ENCODE results near the gene LUZP2.

Gene LUZP2

DNA sequence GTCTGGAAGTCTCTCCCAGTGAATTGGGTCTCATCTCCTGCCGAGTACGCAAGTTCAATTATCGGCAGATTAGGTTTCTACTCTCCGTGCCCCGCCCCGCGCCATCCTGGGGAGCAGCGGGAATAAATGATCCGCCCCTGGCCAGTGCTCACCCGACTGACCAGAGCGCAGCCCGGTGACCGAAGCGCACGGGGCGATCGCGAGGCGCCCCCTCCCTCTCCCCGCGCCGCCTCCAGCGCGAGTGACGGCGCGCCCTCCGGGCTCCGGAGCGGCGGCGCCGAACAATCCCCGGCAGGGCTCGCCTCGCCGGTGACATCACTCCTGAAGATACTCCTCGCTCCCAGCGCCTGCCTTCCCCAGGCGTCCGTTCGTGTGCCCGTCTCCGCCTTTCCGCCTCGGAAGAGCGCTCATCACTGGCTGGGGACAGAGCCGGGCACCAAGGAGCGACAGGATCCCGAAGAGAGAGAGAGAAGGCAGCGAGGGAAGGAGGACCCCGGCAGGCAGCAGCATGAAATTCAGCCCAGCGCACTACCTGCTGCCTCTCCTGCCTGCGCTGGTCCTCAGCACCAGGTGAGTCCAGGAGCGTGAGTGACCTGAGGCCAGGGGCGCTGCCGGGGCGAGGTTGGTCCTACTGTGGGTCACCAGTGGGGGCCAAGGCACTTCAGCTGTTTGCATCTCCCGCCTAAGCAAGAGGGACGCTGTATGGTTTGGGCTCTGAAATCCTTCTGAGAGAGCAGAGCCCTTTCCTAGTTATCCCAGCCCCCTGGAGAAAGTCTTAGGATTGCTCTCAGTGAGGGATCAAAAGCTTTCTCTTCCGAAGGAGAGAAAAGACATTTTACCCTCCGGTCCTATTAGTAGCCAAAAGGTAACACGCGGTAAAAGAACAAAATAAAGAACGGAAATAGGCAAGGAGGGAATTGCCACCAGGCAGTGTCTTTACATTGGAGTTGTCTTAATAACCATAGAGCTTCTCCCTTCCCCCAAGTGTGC is at the start of gene LUZP2:
Gene LUZP2 (plus strand): TSS at position 318 of the 990 bp plus-strand sequence.
- no peak within 1 kb of the TSS for H3K9ac ChIP-seq (ENCODE audit: low read length)
- H3K4me3 ChIP-seq (ENCODE audit: low read length), result peak within 1 kb of the TSS; percentile 5
- peaks cover 34% of the 10 kb centered on the region for H3K27me3 ChIP-seq (ENCODE audit: control insufficient read depth, insufficient read depth, low read length)

DNA sequence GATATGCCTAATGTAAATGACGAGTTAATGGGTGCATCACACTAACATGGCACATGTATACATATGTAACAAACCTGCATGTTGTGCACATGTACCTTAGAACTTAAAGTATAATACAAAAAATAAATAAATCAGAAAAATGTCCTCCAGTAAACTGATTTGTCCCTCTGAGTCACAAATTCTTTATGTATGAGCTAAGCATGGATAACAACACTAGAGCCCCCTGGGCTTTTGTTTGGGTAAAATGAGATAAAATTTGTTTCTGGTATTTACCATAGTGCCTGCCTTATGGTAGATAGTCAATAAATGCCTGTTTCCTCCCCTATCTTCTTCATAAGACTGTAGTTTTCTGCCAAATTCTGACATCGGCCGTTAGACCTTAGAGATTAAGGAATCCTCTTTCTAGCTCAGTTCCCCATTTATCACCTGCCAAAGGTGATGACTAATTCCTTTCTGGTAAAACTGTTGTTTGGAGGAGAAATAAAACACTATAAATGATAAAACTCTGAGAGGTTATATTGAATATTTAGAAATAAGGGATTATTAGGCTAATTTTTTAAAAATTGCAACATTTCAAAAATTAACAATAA is 43.6 kb upstream of the LUZP2 start:
- H3K27me3 ChIP-seq (ENCODE audit: control insufficient read depth, insufficient read depth, low read length), result no peaks in the 10 kb centered on the region
- no peak overlapping the region for H3K4me3 ChIP-seq (ENCODE audit: low read length)
- no peak overlapping the region for H3K9ac ChIP-seq (ENCODE audit: low read length)
- no peaks in the 10 kb centered on the region for H3K9me3 ChIP-seq (ENCODE audit: control insufficient read depth, low read length)
- H3K36me3 ChIP-seq (ENCODE audit: control insufficient read depth, insufficient read depth, low read length), result no peaks in the 10 kb centered on the region
- H3K4me1 ChIP-seq (ENCODE audit: control insufficient read depth, insufficient read depth, low read length), result no peaks in the 10 kb centered on the region

More for the DNA sequence above, at the start of gene LUZP2:
- Histone ChIP-seq H3K4me1 (ENCODE audit: control insufficient read depth, insufficient read depth, low read length) (no peaks in the 10 kb centered on the region), H3K36me3 (ENCODE audit: control insufficient read depth, insufficient read depth, low read length) (no peaks in the 10 kb centered on the region), H3K9me3 (ENCODE audit: control insufficient read depth, low read length) (no peaks in the 10 kb centered on the region)

DNA sequence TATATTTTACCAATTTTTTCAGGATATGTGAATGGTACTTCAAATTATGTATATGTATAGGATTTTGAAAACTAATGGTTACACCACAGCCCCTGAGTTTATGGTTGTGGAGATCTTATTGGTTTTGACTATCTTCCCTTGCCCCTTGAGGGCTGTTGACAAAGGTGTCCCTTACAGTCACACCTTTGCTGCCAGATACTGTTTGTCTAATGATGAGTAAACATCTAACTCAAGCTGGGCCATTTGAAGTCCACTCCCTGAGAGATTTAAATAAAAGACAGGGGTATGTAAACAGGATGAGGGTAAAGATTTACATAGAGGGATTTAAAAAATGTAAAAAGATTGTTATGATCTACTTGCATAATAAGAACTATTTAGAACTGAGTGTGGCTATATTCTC is 38.9 kb upstream of the LUZP2 start:
- Histone ChIP-seq H3K4me1 (ENCODE audit: control insufficient read depth, insufficient read depth, low read length) (no peaks in the 10 kb centered on the region), H3K9me3 (ENCODE audit: control insufficient read depth, low read length) (no peaks in the 10 kb centered on the region), H3K4me3 (ENCODE audit: low read length) (no peak overlapping the region), H3K27me3 (ENCODE audit: control insufficient read depth, insufficient read depth, low read length) (no peaks in the 10 kb centered on the region), H3K36me3 (ENCODE audit: control insufficient read depth, insufficient read depth, low read length) (no peaks in the 10 kb centered on the region), H3K9ac (ENCODE audit: low read length) (no peak overlapping the region)

DNA sequence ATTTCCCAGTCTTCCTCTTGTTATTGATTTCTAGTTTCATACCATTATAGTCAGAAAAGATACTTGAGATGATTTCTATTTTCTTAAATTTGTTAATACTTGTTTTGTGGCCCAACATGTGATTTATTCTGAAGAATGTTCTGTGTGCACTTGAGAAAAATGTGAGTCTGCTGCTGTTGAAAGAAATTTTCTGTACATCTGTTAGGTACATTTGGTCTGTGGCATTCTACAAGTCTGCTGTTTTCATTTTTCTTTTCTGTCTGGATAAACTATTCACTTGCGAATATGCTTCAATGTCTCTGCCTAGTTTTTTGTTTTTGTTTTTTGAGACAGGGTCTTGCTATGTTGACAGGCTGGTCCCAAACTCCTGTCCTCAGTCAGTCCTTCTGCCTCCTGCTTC is 26.4 kb upstream of the LUZP2 start:
- Histone ChIP-seq H3K9me3 (ENCODE audit: control insufficient read depth, low read length) (no peaks in the 10 kb centered on the region), H3K9ac (ENCODE audit: low read length) (no peak overlapping the region), H3K36me3 (ENCODE audit: control insufficient read depth, insufficient read depth, low read length) (no peaks in the 10 kb centered on the region), H3K4me3 (ENCODE audit: low read length) (no peak overlapping the region), H3K4me1 (ENCODE audit: control insufficient read depth, insufficient read depth, low read length) (no peaks in the 10 kb centered on the region), H3K27me3 (ENCODE audit: control insufficient read depth, insufficient read depth, low read length) (no peaks in the 10 kb centered on the region)

DNA sequence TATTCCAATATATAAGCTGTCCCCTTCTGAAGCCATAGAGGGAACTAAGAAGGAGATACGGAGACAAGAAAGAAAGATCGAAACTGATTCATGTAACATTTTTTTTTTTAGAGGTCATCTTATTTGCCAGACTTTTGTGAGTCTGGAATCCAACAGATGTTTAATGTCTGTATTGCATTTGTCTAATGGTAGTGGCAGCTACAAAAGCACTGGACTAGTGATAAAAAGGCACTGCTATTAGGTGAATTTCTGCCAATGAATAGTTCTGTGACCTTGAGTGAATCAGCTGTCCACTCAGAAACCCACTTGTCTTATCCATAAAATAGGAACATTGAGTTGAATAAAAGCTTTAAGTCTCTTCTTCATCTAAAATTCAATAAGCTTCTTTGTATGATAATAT is 25.8 kb upstream of the LUZP2 start:
- Histone ChIP-seq H3K4me3 (ENCODE audit: low read length) (no peak overlapping the region), H3K9ac (ENCODE audit: low read length) (no peak overlapping the region), H3K36me3 (ENCODE audit: control insufficient read depth, insufficient read depth, low read length) (no peaks in the 10 kb centered on the region), H3K9me3 (ENCODE audit: control insufficient read depth, low read length) (no peaks in the 10 kb centered on the region), H3K27me3 (ENCODE audit: control insufficient read depth, insufficient read depth, low read length) (no peaks in the 10 kb centered on the region), H3K4me1 (ENCODE audit: control insufficient read depth, insufficient read depth, low read length) (no peaks in the 10 kb centered on the region)

DNA sequence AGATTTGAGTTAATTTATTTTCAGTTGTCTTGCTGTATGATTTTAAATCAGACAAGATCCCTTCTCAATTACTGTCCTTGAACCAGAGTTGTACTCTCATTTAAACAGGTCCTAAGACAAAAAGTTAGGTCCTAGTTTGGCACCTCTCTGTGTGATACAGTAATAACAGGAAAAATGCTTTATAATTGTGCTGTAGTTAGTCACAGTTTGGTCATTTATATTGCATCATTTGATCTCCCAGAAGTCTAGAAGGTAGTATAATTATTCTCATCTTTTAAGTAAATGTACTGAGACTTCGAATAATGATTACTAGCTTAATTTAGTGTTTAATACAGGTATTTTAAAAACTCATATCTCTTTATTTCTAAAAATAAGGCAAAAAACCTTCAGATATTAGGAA is 18.1 kb upstream of the LUZP2 start:
- H3K27me3 ChIP-seq (ENCODE audit: control insufficient read depth, insufficient read depth, low read length), result no peaks in the 10 kb centered on the region
- H3K4me3 ChIP-seq (ENCODE audit: low read length), result no peak overlapping the region
- H3K4me1 ChIP-seq (ENCODE audit: control insufficient read depth, insufficient read depth, low read length), result no peaks in the 10 kb centered on the region
- no peaks in the 10 kb centered on the region for H3K9me3 ChIP-seq (ENCODE audit: control insufficient read depth, low read length)
- H3K9ac ChIP-seq (ENCODE audit: low read length), result no peak overlapping the region
- H3K36me3 ChIP-seq (ENCODE audit: control insufficient read depth, insufficient read depth, low read length), result no peaks in the 10 kb centered on the region

DNA sequence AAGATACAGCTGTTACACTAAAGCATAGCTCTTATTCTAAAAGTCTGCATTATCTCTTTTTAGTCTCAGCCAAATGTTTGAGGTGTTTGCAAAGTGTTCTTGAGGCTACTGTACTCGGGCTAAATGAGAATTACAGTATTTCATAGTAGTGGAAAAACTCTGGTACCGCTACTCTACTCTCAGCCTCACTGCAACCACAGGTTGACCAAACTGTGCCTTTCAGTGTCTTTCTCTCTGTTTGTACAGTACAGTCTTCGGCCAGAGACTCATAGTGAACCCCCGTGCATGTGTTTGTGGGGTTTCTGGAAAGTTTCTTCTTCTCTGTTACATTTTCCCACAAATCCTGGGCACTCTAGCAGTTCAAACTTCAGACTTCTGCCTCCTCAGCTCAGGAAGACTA is 7.4 kb upstream of the LUZP2 start:
- no peak overlapping the region for H3K4me3 ChIP-seq (ENCODE audit: low read length)
- H3K4me1 ChIP-seq (ENCODE audit: control insufficient read depth, insufficient read depth, low read length), result no peaks in the 10 kb centered on the region
- H3K36me3 ChIP-seq (ENCODE audit: control insufficient read depth, insufficient read depth, low read length), result no peaks in the 10 kb centered on the region
- no peak overlapping the region for H3K9ac ChIP-seq (ENCODE audit: low read length)
- no peaks in the 10 kb centered on the region for H3K9me3 ChIP-seq (ENCODE audit: control insufficient read depth, low read length)
- no peaks in the 10 kb centered on the region for H3K27me3 ChIP-seq (ENCODE audit: control insufficient read depth, insufficient read depth, low read length)

DNA sequence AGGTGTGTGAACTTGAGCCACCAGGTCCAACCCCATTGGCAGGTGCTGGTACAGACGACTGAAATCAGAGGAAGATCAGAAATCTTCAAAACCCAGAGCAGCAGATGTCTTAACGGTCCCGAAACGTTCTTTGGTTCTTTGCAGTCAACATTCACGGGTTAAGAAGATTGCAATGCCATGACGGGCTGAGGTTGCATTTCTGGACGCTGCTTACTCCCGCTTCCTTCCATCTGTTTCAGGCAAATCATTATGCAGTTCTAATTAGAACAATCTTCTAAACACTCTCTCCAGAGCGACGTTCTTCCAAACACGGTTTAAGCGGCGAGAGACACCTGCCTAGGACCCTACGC is 492 bp upstream of the LUZP2 start:
- H3K4me1 ChIP-seq (ENCODE audit: control insufficient read depth, insufficient read depth, low read length), result no peaks in the 10 kb centered on the region
- peak overlapping the region; percentile 5 for H3K4me3 ChIP-seq (ENCODE audit: low read length)
- H3K9me3 ChIP-seq (ENCODE audit: control insufficient read depth, low read length), result no peaks in the 10 kb centered on the region
- H3K9ac ChIP-seq (ENCODE audit: low read length), result no peak overlapping the region
- H3K36me3 ChIP-seq (ENCODE audit: control insufficient read depth, insufficient read depth, low read length), result no peaks in the 10 kb centered on the region
- peaks cover 34% of the 10 kb centered on the region for H3K27me3 ChIP-seq (ENCODE audit: control insufficient read depth, insufficient read depth, low read length)

DNA sequence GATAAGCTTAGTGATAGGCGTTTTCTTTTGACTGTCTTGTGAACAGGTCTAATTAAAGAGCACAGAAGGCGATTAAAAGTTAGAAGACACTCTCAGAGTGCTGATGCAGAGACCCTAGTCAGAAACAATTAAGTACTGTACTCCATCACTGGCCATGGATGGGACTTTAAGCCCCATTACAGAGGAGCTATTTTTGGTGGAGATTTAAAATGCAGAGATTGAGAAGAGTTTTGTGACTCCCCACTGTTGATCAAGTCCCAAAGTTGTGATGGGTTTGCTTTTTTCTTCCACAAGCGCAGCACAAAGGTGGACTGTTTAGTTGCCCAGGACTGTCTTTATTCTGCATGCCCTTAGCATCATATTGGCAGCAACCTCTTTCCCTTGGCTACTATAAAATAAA is 978 bp downstream of the LUZP2 start:
- Histone ChIP-seq H3K4me1 (ENCODE audit: control insufficient read depth, insufficient read depth, low read length) (no peaks in the 10 kb centered on the region), H3K4me3 (ENCODE audit: low read length) (no peak overlapping the region), H3K27me3 (ENCODE audit: control insufficient read depth, insufficient read depth, low read length) (peaks cover 34% of the 10 kb centered on the region), H3K9me3 (ENCODE audit: control insufficient read depth, low read length) (no peaks in the 10 kb centered on the region), H3K36me3 (ENCODE audit: control insufficient read depth, insufficient read depth, low read length) (no peaks in the 10 kb centered on the region), H3K9ac (ENCODE audit: low read length) (no peak overlapping the region)

DNA sequence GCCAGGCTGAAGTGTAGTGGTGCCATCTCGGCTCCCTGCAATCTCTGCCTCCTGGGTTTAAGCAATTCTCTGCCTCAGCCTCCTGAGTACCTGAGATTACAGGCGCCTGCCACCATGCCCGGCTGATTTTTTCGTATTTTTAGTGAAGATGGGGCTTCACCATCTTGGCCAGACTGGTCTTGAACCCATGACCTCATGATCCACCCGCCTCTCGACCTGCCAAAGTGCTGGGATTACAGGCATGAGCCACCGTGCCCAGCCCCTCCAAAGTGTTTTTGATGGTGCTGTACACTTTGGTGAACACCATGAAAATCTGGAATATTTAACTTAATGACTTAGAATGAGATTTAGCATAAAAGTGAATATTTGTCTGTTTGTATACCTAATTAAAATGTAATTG is 5.6 kb downstream of the LUZP2 start:
- H3K9me3 ChIP-seq (ENCODE audit: control insufficient read depth, low read length), result no peaks in the 10 kb centered on the region

DNA sequence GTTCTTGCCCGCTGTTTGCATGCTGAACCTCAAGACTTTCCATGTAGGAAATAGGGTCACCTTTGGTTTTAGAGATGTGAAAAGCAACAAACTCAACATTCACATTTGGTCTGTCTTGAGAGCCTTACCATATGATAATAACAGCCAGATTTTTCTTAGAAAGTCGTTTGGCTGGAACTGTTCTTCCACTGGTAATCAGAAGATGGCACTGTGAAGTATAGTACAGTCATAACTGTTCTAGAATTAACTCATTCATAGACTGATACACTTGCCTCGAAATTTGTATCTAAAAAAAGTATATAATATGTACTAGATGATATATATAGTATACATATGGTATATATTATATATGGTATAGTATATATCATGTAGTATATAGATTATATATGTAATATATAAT is 12.3 kb downstream of the LUZP2 start:
- no peak overlapping the region for H3K9ac ChIP-seq (ENCODE audit: low read length)
- H3K9me3 ChIP-seq (ENCODE audit: control insufficient read depth, low read length), result no peaks in the 10 kb centered on the region
- H3K4me3 ChIP-seq (ENCODE audit: low read length), result no peak overlapping the region
- peaks cover 5% of the 10 kb centered on the region for H3K4me1 ChIP-seq (ENCODE audit: control insufficient read depth, insufficient read depth, low read length)
- no peaks in the 10 kb centered on the region for H3K36me3 ChIP-seq (ENCODE audit: control insufficient read depth, insufficient read depth, low read length)
- no peaks in the 10 kb centered on the region for H3K27me3 ChIP-seq (ENCODE audit: control insufficient read depth, insufficient read depth, low read length)

More for the DNA sequence above, 5.6 kb downstream of the LUZP2 start:
- Histone ChIP-seq H3K4me1 (ENCODE audit: control insufficient read depth, insufficient read depth, low read length) (no peaks in the 10 kb centered on the region), H3K27me3 (ENCODE audit: control insufficient read depth, insufficient read depth, low read length) (peaks cover 14% of the 10 kb centered on the region), H3K36me3 (ENCODE audit: control insufficient read depth, insufficient read depth, low read length) (no peaks in the 10 kb centered on the region), H3K9ac (ENCODE audit: low read length) (no peak overlapping the region), H3K4me3 (ENCODE audit: low read length) (no peak overlapping the region)

DNA sequence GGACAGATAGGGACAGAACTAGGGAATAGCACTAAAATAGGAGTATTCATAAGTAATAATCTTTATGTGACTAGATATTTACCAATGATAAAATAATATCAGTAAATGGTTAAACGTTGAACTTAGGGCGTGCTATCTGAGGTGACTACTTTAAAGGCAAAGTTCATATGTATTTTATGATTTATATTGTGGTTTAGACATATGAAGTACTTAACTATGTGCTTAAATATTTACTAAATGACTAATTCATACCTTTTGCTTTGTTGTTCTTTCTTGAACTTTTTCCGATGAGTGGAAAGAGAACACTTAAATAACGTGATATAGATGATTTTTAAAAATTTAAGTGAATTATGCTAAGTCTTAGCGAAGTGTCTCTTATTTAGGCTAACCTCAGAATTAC is 14.7 kb downstream of the LUZP2 start:
- no peak overlapping the region for H3K4me3 ChIP-seq (ENCODE audit: low read length)

More for the DNA sequence above, 14.7 kb downstream of the LUZP2 start:
- Histone ChIP-seq H3K9ac (ENCODE audit: low read length) (no peak overlapping the region), H3K36me3 (ENCODE audit: control insufficient read depth, insufficient read depth, low read length) (no peaks in the 10 kb centered on the region), H3K4me1 (ENCODE audit: control insufficient read depth, insufficient read depth, low read length) (peaks cover 5% of the 10 kb centered on the region), H3K27me3 (ENCODE audit: control insufficient read depth, insufficient read depth, low read length) (no peaks in the 10 kb centered on the region), H3K9me3 (ENCODE audit: control insufficient read depth, low read length) (no peaks in the 10 kb centered on the region)
